ENCODE results near the gene CATSPERE.

The CATSPERE gene

GRCh38 chr1:244461245-244462071 lies at the start of gene CATSPERE:
Gene CATSPERE (plus strand): TSS chr1:244461273. CDS start chr1:244461430, 157 bp downstream.
- no peak for TF ChIP-seq NFIC (IDR thresholded peaks at IDR 0.05)

GRCh38 chr1:244412176-244412575 lies 48.9 kb upstream of the CATSPERE start:
- no peak for TF ChIP-seq TEAD4 (IDR thresholded peaks at IDR 0.05)
- no peak for TF ChIP-seq YY1 (IDR thresholded peaks at IDR 0.05; ENCODE audit: low read depth)
- TF ChIP-seq REST (IDR thresholded peaks at IDR 0.05; ENCODE audit: low read depth) = no peak
- TF ChIP-seq ZBTB7A (IDR thresholded peaks at IDR 0.05; ENCODE audit: low read depth) = no peak
- TF ChIP-seq MAX (IDR thresholded peaks at IDR 0.05) = no peak
- no peak for TF ChIP-seq TCF12 (IDR thresholded peaks at IDR 0.05; ENCODE audit: low read depth)
- no peak for TF ChIP-seq EP300 (IDR thresholded peaks at IDR 0.05; ENCODE audit: borderline replicate concordance)
- TF ChIP-seq TAF1 (IDR thresholded peaks at IDR 0.05; ENCODE audit: low read depth) = no peak
- TF ChIP-seq FOXM1 (IDR thresholded peaks at IDR 0.05; ENCODE audit: borderline replicate concordance, low read depth) = no peak
- no peak for TF ChIP-seq USF1 (IDR thresholded peaks at IDR 0.05)
- TF ChIP-seq EGR1 (IDR thresholded peaks at IDR 0.05) = no peak
- no peak for TF ChIP-seq CEBPB (IDR thresholded peaks at IDR 0.05)
- no peak for TF ChIP-seq CREB1 (IDR thresholded peaks at IDR 0.05; ENCODE audit: low read depth)
- no peak for TF ChIP-seq RAD21 (IDR thresholded peaks at IDR 0.05; ENCODE audit: low read depth)
- no peak for TF ChIP-seq NFIC (IDR thresholded peaks at IDR 0.05)

GRCh38 chr1:244413736-244414135 lies 47.3 kb upstream of the CATSPERE start:
- TF ChIP-seq MAX (IDR thresholded peaks at IDR 0.05) (no peak), EP300 (IDR thresholded peaks at IDR 0.05; ENCODE audit: borderline replicate concordance) (no peak)

- TF ChIP-seq FOXM1 (IDR thresholded peaks at IDR 0.05; ENCODE audit: borderline replicate concordance, low read depth) (no peak), RAD21 (IDR thresholded peaks at IDR 0.05; ENCODE audit: low read depth) (0 out of 2 replicates have a peak, but pooled peaks have one; percentile 7)
Measured at GRCh38 chr1:244414543-244414942, 46.5 kb upstream of the CATSPERE start.

- no peak for TF ChIP-seq CREB1 (IDR thresholded peaks at IDR 0.05; ENCODE audit: low read depth)
- no peak for TF ChIP-seq TAF1 (IDR thresholded peaks at IDR 0.05; ENCODE audit: low read depth)
- TF ChIP-seq TEAD4 (IDR thresholded peaks at IDR 0.05) = no peak
- TF ChIP-seq MAX (IDR thresholded peaks at IDR 0.05) = no peak
- TF ChIP-seq EGR1 (IDR thresholded peaks at IDR 0.05) = no peak
- TF ChIP-seq REST (IDR thresholded peaks at IDR 0.05; ENCODE audit: low read depth) = no peak
- TF ChIP-seq NFIC (IDR thresholded peaks at IDR 0.05) = no peak
- TF ChIP-seq EP300 (IDR thresholded peaks at IDR 0.05; ENCODE audit: borderline replicate concordance) = no peak
- no peak for TF ChIP-seq FOXM1 (IDR thresholded peaks at IDR 0.05; ENCODE audit: borderline replicate concordance, low read depth)
- TF ChIP-seq YY1 (IDR thresholded peaks at IDR 0.05; ENCODE audit: low read depth) = no peak
- no peak for TF ChIP-seq ZBTB7A (IDR thresholded peaks at IDR 0.05; ENCODE audit: low read depth)
- TF ChIP-seq CEBPB (IDR thresholded peaks at IDR 0.05) = no peak
- TF ChIP-seq RAD21 (IDR thresholded peaks at IDR 0.05; ENCODE audit: low read depth) = no peak
- TF ChIP-seq USF1 (IDR thresholded peaks at IDR 0.05) = no peak
- TF ChIP-seq TCF12 (IDR thresholded peaks at IDR 0.05; ENCODE audit: low read depth) = no peak
Measured at GRCh38 chr1:244419024-244419423, 42.0 kb upstream of the CATSPERE start.

GRCh38 chr1:244422174-244422573 lies 38.9 kb upstream of the CATSPERE start:
- TF ChIP-seq TEAD4 (IDR thresholded peaks at IDR 0.05) (no peak), REST (IDR thresholded peaks at IDR 0.05; ENCODE audit: low read depth) (no peak), FOXM1 (IDR thresholded peaks at IDR 0.05; ENCODE audit: borderline replicate concordance, low read depth) (no peak), EP300 (IDR thresholded peaks at IDR 0.05; ENCODE audit: borderline replicate concordance) (no peak), RAD21 (IDR thresholded peaks at IDR 0.05; ENCODE audit: low read depth) (no peak), EGR1 (IDR thresholded peaks at IDR 0.05) (no peak), TCF12 (IDR thresholded peaks at IDR 0.05; ENCODE audit: low read depth) (no peak), NFIC (IDR thresholded peaks at IDR 0.05) (no peak), ZBTB7A (IDR thresholded peaks at IDR 0.05; ENCODE audit: low read depth) (no peak), TAF1 (IDR thresholded peaks at IDR 0.05; ENCODE audit: low read depth) (no peak)

Measured in Ishikawa (cell line).